Kidney (tissue), 14 donors: ENCODE measurements around the gene DPM2. TPM values are rescaled to one million over a fixed set of nuclear protein-coding genes. Genes with fewer than 3 reads are reported as not detected.

ENCODE experiments used
- DNase-seq, 5 donors: peaks; one replicate each; pipeline ENCODE4 v3.0.0-alpha.2; 2013 to 2020
- FAIRE-seq: peaks from 2 replicates; lab custom pipeline; 2012; peaks lifted over from hg19 to GRCh38; lab: Jason Lieb, UNC
- H3K27ac ChIP-seq, 2 donors: one replicate each; pipeline ENCODE4 v1.7.0; 2013; ENCODE audit warnings: low read depth in 2 of 2, low read length in 2 of 2, inconsistent platforms in 1 of 2
- H3K27me3 ChIP-seq: one replicate; pipeline ENCODE4 v1.7.1; 2013; ENCODE audit warnings: low read length, inconsistent platforms; ENCODE audit not compliant: control insufficient read depth, insufficient read depth
- H3K36me3 ChIP-seq, 3 donors: one replicate each; pipeline versions ENCODE4 v1.7.0 to v1.7.1; 2013; ENCODE audit warnings: low read length in 3 of 3, control low read depth in 1 of 3, inconsistent platforms in 1 of 3; ENCODE audit not compliant: insufficient read depth in 3 of 3, control insufficient read depth in 2 of 3
- H3K4me1 ChIP-seq, 3 donors: one replicate each; pipeline versions ENCODE4 v1.7.0 to v1.7.1; 2013; ENCODE audit warnings: low read length in 3 of 3, inconsistent platforms in 1 of 3, low read depth in 1 of 3; ENCODE audit not compliant: control insufficient read depth in 2 of 3, insufficient read depth in 2 of 3
- H3K4me3 ChIP-seq, 3 donors: one replicate each; pipeline versions ENCODE4 v1.7.0 to v1.8.1; 2013; ENCODE audit warnings: low read length in 3 of 3, control low read depth in 1 of 3, inconsistent platforms in 1 of 3
- H3K9ac ChIP-seq, 3 donors: one replicate each; pipeline versions ENCODE4 v1.7.0 to v1.7.1; 2013; ENCODE audit warnings: low read length in 3 of 3, control low read depth in 1 of 3, inconsistent platforms in 1 of 3
- H3K9me3 ChIP-seq, 3 donors: one replicate each; pipeline versions ENCODE4 v1.7.0 to v1.7.1; 2013; ENCODE audit warnings: low read length in 3 of 3, control low read depth in 1 of 3, inconsistent platforms in 1 of 3; ENCODE audit not compliant: control insufficient read depth in 2 of 3, insufficient read depth in 1 of 3
- intact Hi-C: fragments of 100-400 bp; cut with DNase I; formaldehyde crosslinking; loops from one replicate; pipeline ENCODE4 v1.11.1; 2022
- polyA plus RNA-seq: library from polyadenylated mRNA; stranded (reverse); fragments of 350-450 nt; fragmentation: Illumina TruSeq; extraction: RNeasy Lipid Tissue Mini Kit (QIAGEN cat#74804); gene quantifications from one replicate; pipeline ENCODE4 v1.2.3, GENCODE V29; 2014; ENCODE audit warnings: low read depth, low replicate concordance; ENCODE audit not compliant: insufficient read depth
- total RNA-seq: library from RNA; stranded (reverse); fragmentation: NEBNext Ultra II Directional; extraction: Animal tissue kit (Norgen Biotek cat#: 25700); gene quantifications from one replicate; pipeline ENCODE4 v1.2.1, GENCODE V29; 2021
- TF ChIP-seq, protein P1 (sequence below): IDR thresholded peaks from 3 replicates; pipeline ENCODE4 v1.5.1; 2012; ENCODE audit warnings: mild to moderate bottlenecking, moderate library complexity, borderline replicate concordance; ENCODE audit not compliant: insufficient read depth; ENCODE audit errors: extremely low read depth
- donor health status: control.
- donor health status: control.
- donor health status: control.
- donor health status: control.
- donor health status: control.
- donor health status: DM: yes; HTN: yes; CAD: no.
- donor health status: Normal renal cell carcinoma (clear cell type).

The DPM2 gene
- total and polyA plus RNA-seq, 2 donors from 2014 or later, result 42.8 to 70.0 TPM

GRCh38 chr9:127941961-127942215, 4.2 kb upstream of the DPM2 start:
- peak overlapping the region in 1 of 3 donors; percentile 56 for H3K9ac ChIP-seq
- H3K4me3 ChIP-seq, result no peak overlapping the region
- TF ChIP-seq, protein P1, sequence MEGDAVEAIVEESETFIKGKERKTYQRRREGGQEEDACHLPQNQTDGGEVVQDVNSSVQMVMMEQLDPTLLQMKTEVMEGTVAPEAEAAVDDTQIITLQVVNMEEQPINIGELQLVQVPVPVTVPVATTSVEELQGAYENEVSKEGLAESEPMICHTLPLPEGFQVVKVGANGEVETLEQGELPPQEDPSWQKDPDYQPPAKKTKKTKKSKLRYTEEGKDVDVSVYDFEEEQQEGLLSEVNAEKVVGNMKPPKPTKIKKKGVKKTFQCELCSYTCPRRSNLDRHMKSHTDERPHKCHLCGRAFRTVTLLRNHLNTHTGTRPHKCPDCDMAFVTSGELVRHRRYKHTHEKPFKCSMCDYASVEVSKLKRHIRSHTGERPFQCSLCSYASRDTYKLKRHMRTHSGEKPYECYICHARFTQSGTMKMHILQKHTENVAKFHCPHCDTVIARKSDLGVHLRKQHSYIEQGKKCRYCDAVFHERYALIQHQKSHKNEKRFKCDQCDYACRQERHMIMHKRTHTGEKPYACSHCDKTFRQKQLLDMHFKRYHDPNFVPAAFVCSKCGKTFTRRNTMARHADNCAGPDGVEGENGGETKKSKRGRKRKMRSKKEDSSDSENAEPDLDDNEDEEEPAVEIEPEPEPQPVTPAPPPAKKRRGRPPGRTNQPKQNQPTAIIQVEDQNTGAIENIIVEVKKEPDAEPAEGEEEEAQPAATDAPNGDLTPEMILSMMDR, result no peak
- H3K27me3 ChIP-seq, result no peaks in the 10 kb centered on the region
- peaks cover 0 to 34% (median 12%) of the 10 kb centered on the region in 3 donors for H3K4me1 ChIP-seq
- FAIRE-seq (no peak), DNase-seq (no peak)
- no peaks in the 10 kb centered on the region for H3K9me3 ChIP-seq
- peaks cover 0 to 20% (median 12%) of the 10 kb centered on the region in 3 donors for H3K36me3 ChIP-seq
- intact Hi-C loops, result loop anchor here (2.0 to 10.0 kb wide), 2 partner anchors 93 to 173 kb away; no protein-coding TSS in a partner anchor
- H3K27ac ChIP-seq, result peak overlapping the region; percentile 77 to 87

DNA sequence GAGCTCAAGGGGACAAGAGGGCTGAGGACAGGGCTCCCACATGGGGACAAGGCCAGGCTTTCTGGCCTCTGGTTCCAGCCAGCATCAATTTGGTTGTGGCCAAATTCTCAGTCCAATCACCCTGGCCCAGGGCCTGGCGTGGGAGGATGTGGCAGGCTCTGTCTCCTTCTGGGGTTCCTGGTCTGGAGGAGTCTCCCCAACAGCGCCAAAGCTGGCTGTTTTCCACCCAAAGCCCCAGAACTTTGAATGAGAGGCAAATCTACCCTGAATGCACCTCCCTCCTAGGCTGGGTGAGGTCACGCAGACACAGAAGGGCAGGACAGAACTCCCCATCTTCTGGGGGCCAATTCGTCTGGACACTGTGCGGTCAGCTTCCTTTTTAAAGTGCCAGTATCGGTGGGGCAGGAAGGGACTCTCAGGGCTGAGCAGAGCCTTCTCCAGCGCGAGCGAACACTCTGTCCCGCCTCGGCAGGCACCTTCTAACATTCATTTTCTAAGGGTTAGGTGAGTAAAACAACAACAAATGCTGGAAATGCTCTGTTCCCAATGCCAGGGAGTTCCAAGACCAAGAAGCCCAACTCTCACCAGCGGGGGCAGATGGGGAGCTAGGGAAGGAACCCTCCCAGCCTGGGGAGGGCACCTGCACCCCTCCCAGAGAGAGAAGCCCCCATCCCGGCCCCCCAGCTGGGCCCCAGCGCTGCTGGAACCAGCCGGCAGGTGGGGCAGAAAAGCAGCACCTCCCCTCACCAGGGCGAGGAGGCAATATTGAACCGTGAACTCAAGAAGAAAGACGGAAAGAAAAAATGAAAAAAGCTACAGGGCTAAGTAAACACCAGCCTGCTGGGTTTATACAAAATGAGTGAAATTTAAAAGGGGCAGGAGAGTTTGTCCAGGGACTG, 3.7 kb upstream of the DPM2 start:
- H3K27me3 ChIP-seq, result no peaks in the 10 kb centered on the region
- H3K9ac ChIP-seq, result peak overlapping the region in 1 of 3 donors; percentile 56
- FAIRE-seq (no peak), DNase-seq (no peak)
- no peaks in the 10 kb centered on the region for H3K9me3 ChIP-seq
- peaks cover 0 to 20% (median 12%) of the 10 kb centered on the region in 3 donors for H3K36me3 ChIP-seq
- H3K27ac ChIP-seq, result peak overlapping the region; percentile 77 to 87
- TF ChIP-seq, protein P1, result no peak
- no peak overlapping the region for H3K4me3 ChIP-seq
- intact Hi-C loops, result loop anchor here (10.0 kb wide), 1 partner anchor 173 kb away; no protein-coding TSS in a partner anchor
- peaks cover 0 to 40% (median 17%) of the 10 kb centered on the region in 3 donors for H3K4me1 ChIP-seq

GRCh38 chr9:127940593-127940992, 2.9 kb upstream of the DPM2 start:
- TF ChIP-seq, protein P1, result no peak
- Histone ChIP-seq H3K27me3 (no peaks in the 10 kb centered on the region), H3K36me3 (peaks cover 0 to 20% (median 12%) of the 10 kb centered on the region in 3 donors), H3K4me1 (peaks cover 0 to 43% (median 18%) of the 10 kb centered on the region in 3 donors), H3K9me3 (no peaks in the 10 kb centered on the region), H3K4me3 (no peak overlapping the region), H3K27ac (peak overlapping the region; percentile 77 to 87), H3K9ac (no peak overlapping the region)
- intact Hi-C loops, result loop anchor here (10.0 kb wide), 1 partner anchor 174 kb away; no protein-coding TSS in a partner anchor
- no peak for FAIRE-seq
- DNase-seq, result no peak
